WTC11 (cell line): ENCODE measurements around the gene PRKCE.

Source experiments
- ATF1 ChIP-seq: sonication (generic); formaldehyde crosslinking; IDR thresholded peaks from 2 replicates; pipeline ENCODE4 v1.8.1; 2023; ENCODE audit warnings: mild to moderate bottlenecking, moderate library complexity, missing genetic modification reagents
- FOXP1 ChIP-seq: sonication (generic); formaldehyde crosslinking; IDR thresholded peaks from 2 replicates; pipeline ENCODE4 v1.8.0; 2022; ENCODE audit warnings: missing genetic modification reagents, mild to moderate bottlenecking, moderate library complexity, borderline replicate concordance
- NFYB ChIP-seq: sonication (generic); formaldehyde crosslinking; conservative IDR thresholded peaks from 2 replicates; pipeline ENCODE4 v1.8.0; 2022; ENCODE audit warnings: low read depth, missing genetic modification reagents
- NR1H2 ChIP-seq: sonication (generic); formaldehyde crosslinking; IDR thresholded peaks from 2 replicates; pipeline ENCODE4 v1.9.0; 2021; ENCODE audit warnings: mild to moderate bottlenecking, moderate library complexity, missing genetic modification reagents
- TEAD4 ChIP-seq: sonication (generic); formaldehyde crosslinking; IDR thresholded peaks from 2 replicates; pipeline ENCODE4 v1.8.0; 2022; ENCODE audit warnings: mild to moderate bottlenecking, missing genetic modification reagents
- TF ChIP-seq, protein P1 (sequence below): sonication (generic); formaldehyde crosslinking; IDR thresholded peaks from 2 replicates; pipeline ENCODE4 v1.8.1; 2022; ENCODE audit warnings: low read depth, missing genetic modification reagents, borderline replicate concordance
- TF ChIP-seq, protein P2 (sequence below): fragments of 200-600 bp; IDR thresholded peaks from 2 replicates; pipeline ENCODE4 v1.8.0; 2022; ENCODE audit warnings: antibody characterized with exemption

DNA sequence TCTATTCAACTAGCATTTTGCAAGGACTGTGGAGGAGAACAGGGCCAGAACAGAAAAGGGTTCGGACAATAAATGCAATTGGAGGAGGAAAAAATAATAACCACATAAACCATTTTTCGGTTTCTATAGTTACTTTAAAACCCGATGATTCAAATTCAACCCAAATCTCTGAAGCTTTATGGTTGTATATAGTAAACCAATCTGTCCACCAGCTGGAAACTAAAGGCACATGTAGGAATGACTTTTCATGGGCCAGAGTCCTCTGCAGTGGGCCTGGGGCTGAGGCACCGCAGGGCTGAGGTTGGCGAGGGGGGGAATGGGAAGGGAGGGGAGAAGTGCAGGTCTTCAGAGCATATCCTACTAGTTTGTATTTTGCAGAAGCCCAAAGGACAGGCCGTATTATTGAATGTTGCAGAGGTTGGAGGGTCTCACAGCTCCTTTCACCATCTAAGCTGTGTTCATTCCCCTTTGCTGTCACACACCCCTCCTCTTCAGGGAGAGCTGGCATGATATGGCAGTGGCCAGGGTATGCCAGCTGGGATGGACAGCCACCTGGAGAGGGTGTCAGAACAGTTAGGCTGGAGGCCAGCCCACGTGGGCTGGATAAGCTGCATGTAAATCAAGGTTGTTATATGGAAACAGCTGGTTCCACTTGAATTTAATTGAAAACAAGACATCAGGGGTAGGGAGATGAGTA, 267.1 kb downstream of the PRKCE start:
- TF ChIP-seq, protein P1, sequence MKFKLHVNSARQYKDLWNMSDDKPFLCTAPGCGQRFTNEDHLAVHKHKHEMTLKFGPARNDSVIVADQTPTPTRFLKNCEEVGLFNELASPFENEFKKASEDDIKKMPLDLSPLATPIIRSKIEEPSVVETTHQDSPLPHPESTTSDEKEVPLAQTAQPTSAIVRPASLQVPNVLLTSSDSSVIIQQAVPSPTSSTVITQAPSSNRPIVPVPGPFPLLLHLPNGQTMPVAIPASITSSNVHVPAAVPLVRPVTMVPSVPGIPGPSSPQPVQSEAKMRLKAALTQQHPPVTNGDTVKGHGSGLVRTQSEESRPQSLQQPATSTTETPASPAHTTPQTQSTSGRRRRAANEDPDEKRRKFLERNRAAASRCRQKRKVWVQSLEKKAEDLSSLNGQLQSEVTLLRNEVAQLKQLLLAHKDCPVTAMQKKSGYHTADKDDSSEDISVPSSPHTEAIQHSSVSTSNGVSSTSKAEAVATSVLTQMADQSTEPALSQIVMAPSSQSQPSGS (CRISPR knock-in tag), result no peak
- TF ChIP-seq ATF1 (CRISPR knock-in tag), result no peak
- TF ChIP-seq, protein P2, sequence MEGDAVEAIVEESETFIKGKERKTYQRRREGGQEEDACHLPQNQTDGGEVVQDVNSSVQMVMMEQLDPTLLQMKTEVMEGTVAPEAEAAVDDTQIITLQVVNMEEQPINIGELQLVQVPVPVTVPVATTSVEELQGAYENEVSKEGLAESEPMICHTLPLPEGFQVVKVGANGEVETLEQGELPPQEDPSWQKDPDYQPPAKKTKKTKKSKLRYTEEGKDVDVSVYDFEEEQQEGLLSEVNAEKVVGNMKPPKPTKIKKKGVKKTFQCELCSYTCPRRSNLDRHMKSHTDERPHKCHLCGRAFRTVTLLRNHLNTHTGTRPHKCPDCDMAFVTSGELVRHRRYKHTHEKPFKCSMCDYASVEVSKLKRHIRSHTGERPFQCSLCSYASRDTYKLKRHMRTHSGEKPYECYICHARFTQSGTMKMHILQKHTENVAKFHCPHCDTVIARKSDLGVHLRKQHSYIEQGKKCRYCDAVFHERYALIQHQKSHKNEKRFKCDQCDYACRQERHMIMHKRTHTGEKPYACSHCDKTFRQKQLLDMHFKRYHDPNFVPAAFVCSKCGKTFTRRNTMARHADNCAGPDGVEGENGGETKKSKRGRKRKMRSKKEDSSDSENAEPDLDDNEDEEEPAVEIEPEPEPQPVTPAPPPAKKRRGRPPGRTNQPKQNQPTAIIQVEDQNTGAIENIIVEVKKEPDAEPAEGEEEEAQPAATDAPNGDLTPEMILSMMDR, result no peak
- no peak for TF ChIP-seq NR1H2
- TF ChIP-seq FOXP1, result no peak
- no peak for TF ChIP-seq NFYB
- TF ChIP-seq TEAD4 (CRISPR knock-in tag), result no peak
